DND-41 (cell line): ENCODE data around the gene SERAC1.
A peak's percentile ranks its signal among the peaks of the same experiment; 100 is the strongest.

ENCODE experiments used
- ATAC-seq: fragments of 200-7000 bp; cut with Tn5 transposase; 3 replicates; pipeline ENCODE4 v1.9.1; 2021; ENCODE audit warnings: low read depth; ENCODE audit not compliant: insufficient read depth
- DNase-seq: peaks from one replicate; pipeline ENCODE4 v3.0.0-alpha.2; 2020
- H2AFZ ChIP-seq: 2 replicates; pipeline ENCODE4 v1.6.0; 2012; ENCODE audit warnings: low read depth, low read length
- H3K27ac ChIP-seq: 2 replicates; pipeline ENCODE4 v1.5.1; 2012; ENCODE audit warnings: low read length, inconsistent platforms
- H3K27me3 ChIP-seq: fragments of 200-600 bp; sonication (generic); 2 replicates; pipeline ENCODE4 v1.6.0; 2012; ENCODE audit warnings: low read length, mild to moderate bottlenecking, inconsistent platforms; ENCODE audit not compliant: insufficient read depth, poor library complexity
- H3K36me3 ChIP-seq: 2 replicates; pipeline ENCODE4 v1.5.1; 2012; ENCODE audit warnings: low read length, inconsistent platforms; ENCODE audit not compliant: insufficient read depth
- H3K4me1 ChIP-seq: 2 replicates; pipeline ENCODE4 v1.5.1; 2012; ENCODE audit warnings: mild to moderate bottlenecking, low read length; ENCODE audit not compliant: insufficient read depth
- H3K4me2 ChIP-seq: 2 replicates; pipeline ENCODE4 v1.6.0; 2012; ENCODE audit warnings: mild to moderate bottlenecking, moderate library complexity, low read length, inconsistent platforms; ENCODE audit not compliant: insufficient read depth
- H3K4me3 ChIP-seq, 2 experiments: fragments of 200-600 bp in 1 of 2; shearing (Covaris generic) in 1 of 2; 2 replicates each; pipeline ENCODE4 v1.5.1; 2012 to 2016; ENCODE audit warnings: inconsistent platforms in 2 of 2, low read length in 2 of 2, mild to moderate bottlenecking in 2 of 2, low read depth in 1 of 2, moderate library complexity in 1 of 2
- H3K79me2 ChIP-seq: 2 replicates; pipeline ENCODE4 v1.6.0; 2012; ENCODE audit warnings: low read length, inconsistent platforms; ENCODE audit not compliant: insufficient read depth
- H3K9ac ChIP-seq: 2 replicates; pipeline ENCODE4 v1.6.0; 2012; ENCODE audit warnings: low read depth, mild to moderate bottlenecking, inconsistent platforms, low read length, moderate library complexity
- H3K9me3 ChIP-seq: 2 replicates; pipeline ENCODE4 v1.5.1; 2012; ENCODE audit warnings: low read length, moderate library complexity, mild to moderate bottlenecking, inconsistent platforms; ENCODE audit not compliant: insufficient read depth, severe bottlenecking
- H4K20me1 ChIP-seq: 2 replicates; pipeline ENCODE4 v1.6.0; 2012; ENCODE audit warnings: low read length; ENCODE audit not compliant: insufficient read depth
- CTCF ChIP-seq: IDR thresholded peaks from 2 replicates; pipeline ENCODE4 v1.5.1; 2012; ENCODE audit warnings: borderline replicate concordance, low read length, moderate library complexity, mild to moderate bottlenecking; ENCODE audit not compliant: poor library complexity, severe bottlenecking; ENCODE audit errors: extremely low read depth
- EZH2 ChIP-seq: IDR thresholded peaks from 3 replicates; pipeline ENCODE4 v1.6.1; 2012; ENCODE audit warnings: borderline replicate concordance, low read depth, mild to moderate bottlenecking, moderate library complexity, low read length, inconsistent platforms; ENCODE audit not compliant: severe bottlenecking

SERAC1 gene

GRCh38 chr6:158131926-158132325 is 36.1 kb downstream of the SERAC1 start:
- Histone ChIP-seq H3K36me3 (peaks cover 4% of the 10 kb centered on the region; the same call in 1 of the 2 replicates), H3K9ac (no peak overlapping the region), H4K20me1 (no peaks in the 10 kb centered on the region), H3K27ac (no peak overlapping the region), H2AFZ (no peak overlapping the region), H3K79me2 (no peaks in the 10 kb centered on the region), H3K9me3 (no peaks in the 10 kb centered on the region), H3K4me3 (no peak overlapping the region), H3K4me1 (no peaks in the 10 kb centered on the region), H3K27me3 (no peaks in the 10 kb centered on the region), H3K4me2 (no peak overlapping the region)
- TF ChIP-seq CTCF (peak; percentile 74), EZH2 (no peak)
- ATAC-seq (peak; percentile 91), DNase-seq (peak; percentile 52)

GRCh38 chr6:158125271-158125670 is 42.8 kb downstream of the SERAC1 start:
- H3K4me3 ChIP-seq = no peak overlapping the region
- no peaks in the 10 kb centered on the region for H3K27me3 ChIP-seq
- H3K9me3 ChIP-seq = no peaks in the 10 kb centered on the region
- no peak overlapping the region for H3K27ac ChIP-seq
- no peak for TF ChIP-seq CTCF
- TF ChIP-seq EZH2 = no peak
- no peaks in the 10 kb centered on the region for H3K79me2 ChIP-seq
- H3K36me3 ChIP-seq = peaks cover 40% of the 10 kb centered on the region; the same call in 1 of the 2 replicates
- no peak for ATAC-seq
- H2AFZ ChIP-seq = no peak overlapping the region
- DNase-seq = no peak
- H4K20me1 ChIP-seq = no peaks in the 10 kb centered on the region
- H3K4me2 ChIP-seq = no peak overlapping the region
- no peaks in the 10 kb centered on the region for H3K4me1 ChIP-seq
- H3K9ac ChIP-seq = no peak overlapping the region

GRCh38 chr6:158124288-158124687 is 43.8 kb downstream of the SERAC1 start:
- Histone ChIP-seq H4K20me1 (no peaks in the 10 kb centered on the region), H3K36me3 (peaks cover 40% of the 10 kb centered on the region; the same call in 1 of the 2 replicates), H3K4me1 (no peaks in the 10 kb centered on the region), H3K4me3 (no peak overlapping the region), H3K27me3 (no peaks in the 10 kb centered on the region), H3K79me2 (no peaks in the 10 kb centered on the region), H3K27ac (no peak overlapping the region), H2AFZ (no peak overlapping the region), H3K4me2 (no peak overlapping the region), H3K9ac (no peak overlapping the region), H3K9me3 (no peaks in the 10 kb centered on the region)
- DNase-seq (no peak), ATAC-seq (no peak)
- TF ChIP-seq CTCF (no peak), EZH2 (no peak)

GRCh38 chr6:158122048-158122447 is 46.0 kb downstream of the SERAC1 start:
- Histone ChIP-seq H3K27ac (no peak overlapping the region), H3K4me1 (no peaks in the 10 kb centered on the region), H3K36me3 (peaks cover 45% of the 10 kb centered on the region; the same call in 1 of the 2 replicates), H4K20me1 (no peaks in the 10 kb centered on the region), H2AFZ (no peak overlapping the region), H3K9me3 (no peaks in the 10 kb centered on the region), H3K4me2 (no peak overlapping the region), H3K4me3 (no peak overlapping the region), H3K9ac (no peak overlapping the region), H3K27me3 (no peaks in the 10 kb centered on the region), H3K79me2 (no peaks in the 10 kb centered on the region)
- DNase-seq = no peak
- no peak for TF ChIP-seq CTCF
- TF ChIP-seq EZH2 = no peak
- no peak for ATAC-seq
